Measurements from ENCODE around the gene TDRD9.
A peak's percentile ranks its signal among the peaks of the same experiment; 100 is the strongest.

Gene TDRD9

GRCh38 chr14:103897075-103897947 is 30.9 kb upstream of the TDRD9 start:
- Histone ChIP-seq H3K4me1 (ENCODE audit: insufficient read depth, poor library complexity, severe bottlenecking) (peaks cover 5% of the 10 kb centered on the region), H3K9me3 (ENCODE audit: severe bottlenecking) (no peaks in the 10 kb centered on the region), H3K27ac (ENCODE audit: poor library complexity, severe bottlenecking) (no peak overlapping the region), H3K27me3 (ENCODE audit: insufficient read depth, poor library complexity, severe bottlenecking) (no peaks in the 10 kb centered on the region), H3K36me3 (ENCODE audit: low read depth) (no peaks in the 10 kb centered on the region), H3K4me3 (ENCODE audit: severe bottlenecking) (no peak overlapping the region)
- TF ChIP-seq CTCF (IDR thresholded peaks at IDR 0.05; ENCODE audit: poor library complexity, severe bottlenecking), result no peak
- DNase-seq (ENCODE audit: low spot score) (no peak), ATAC-seq (ENCODE audit: low read depth) (no peak)

GRCh38 chr14:103898204-103898603 is 30.1 kb upstream of the TDRD9 start:
- no peaks in the 10 kb centered on the region for H3K27me3 ChIP-seq (ENCODE audit: insufficient read depth, poor library complexity, severe bottlenecking)
- H3K36me3 ChIP-seq (ENCODE audit: low read depth), result no peaks in the 10 kb centered on the region
- ATAC-seq (ENCODE audit: low read depth) (peak; percentile 60), DNase-seq (ENCODE audit: low spot score) (no peak)
- no peaks in the 10 kb centered on the region for H3K9me3 ChIP-seq (ENCODE audit: severe bottlenecking)
- H3K27ac ChIP-seq (ENCODE audit: poor library complexity, severe bottlenecking), result no peak overlapping the region
- no peak overlapping the region for H3K4me3 ChIP-seq (ENCODE audit: severe bottlenecking)
- peaks cover 5% of the 10 kb centered on the region for H3K4me1 ChIP-seq (ENCODE audit: insufficient read depth, poor library complexity, severe bottlenecking)
- TF ChIP-seq CTCF (IDR thresholded peaks at IDR 0.05; ENCODE audit: poor library complexity, severe bottlenecking), result no peak

GRCh38 chr14:103898711-103899110 is 29.5 kb upstream of the TDRD9 start:
- Histone ChIP-seq H3K4me1 (ENCODE audit: insufficient read depth, poor library complexity, severe bottlenecking) (peaks cover 5% of the 10 kb centered on the region), H3K36me3 (ENCODE audit: low read depth) (no peaks in the 10 kb centered on the region), H3K27ac (ENCODE audit: poor library complexity, severe bottlenecking) (no peak overlapping the region), H3K4me3 (ENCODE audit: severe bottlenecking) (no peak overlapping the region), H3K9me3 (ENCODE audit: severe bottlenecking) (no peaks in the 10 kb centered on the region), H3K27me3 (ENCODE audit: insufficient read depth, poor library complexity, severe bottlenecking) (no peaks in the 10 kb centered on the region)
- ATAC-seq (ENCODE audit: low read depth), result no peak
- no peak for TF ChIP-seq CTCF (IDR thresholded peaks at IDR 0.05; ENCODE audit: poor library complexity, severe bottlenecking)
- no peak for DNase-seq (ENCODE audit: low spot score)

GRCh38 chr14:103899316-103899715 is 28.9 kb upstream of the TDRD9 start:
- ATAC-seq (ENCODE audit: low read depth), result peak; percentile 6; the same call in 1 of the 3 replicates
- Histone ChIP-seq H3K27ac (ENCODE audit: poor library complexity, severe bottlenecking) (no peak overlapping the region), H3K4me1 (ENCODE audit: insufficient read depth, poor library complexity, severe bottlenecking) (peaks cover 5% of the 10 kb centered on the region), H3K36me3 (ENCODE audit: low read depth) (no peaks in the 10 kb centered on the region), H3K4me3 (ENCODE audit: severe bottlenecking) (no peak overlapping the region), H3K27me3 (ENCODE audit: insufficient read depth, poor library complexity, severe bottlenecking) (no peaks in the 10 kb centered on the region), H3K9me3 (ENCODE audit: severe bottlenecking) (no peaks in the 10 kb centered on the region)
- no peak for DNase-seq (ENCODE audit: low spot score)
- TF ChIP-seq CTCF (IDR thresholded peaks at IDR 0.05; ENCODE audit: poor library complexity, severe bottlenecking), result no peak

- Histone ChIP-seq H3K36me3 (ENCODE audit: low read depth) (no peaks in the 10 kb centered on the region), H3K4me1 (ENCODE audit: insufficient read depth, poor library complexity, severe bottlenecking) (peaks cover 5% of the 10 kb centered on the region), H3K4me3 (ENCODE audit: severe bottlenecking) (no peak overlapping the region), H3K27me3 (ENCODE audit: insufficient read depth, poor library complexity, severe bottlenecking) (no peaks in the 10 kb centered on the region), H3K9me3 (ENCODE audit: severe bottlenecking) (no peaks in the 10 kb centered on the region), H3K27ac (ENCODE audit: poor library complexity, severe bottlenecking) (no peak overlapping the region)
- ATAC-seq (ENCODE audit: low read depth), result no peak; the same call in 2 of the 3 replicates
- TF ChIP-seq CTCF (IDR thresholded peaks at IDR 0.05; ENCODE audit: poor library complexity, severe bottlenecking), result no peak
- DNase-seq (ENCODE audit: low spot score), result no peak
Measured at GRCh38 chr14:103899833-103900232, 28.4 kb upstream of the TDRD9 start.

Data from RWPE2 (cell line).